K562 (cell line): Measurements from ENCODE around the gene NHS. TPM values are rescaled to one million over a fixed set of nuclear protein-coding genes. Genes with fewer than 3 reads are reported as not detected.
"Not testable (repeated sequence)": the region's sequence is repeated elsewhere in the genome, so short reads cannot be mapped to it uniquely, and the experiment has no call there.

ENCODE experiments used
- ATAC-seq: fragments of 200-7000 bp; cut with Tn5 transposase; 3 replicates; pipeline ENCODE4 v1.9.1; 2020; ENCODE audit warnings: moderate library complexity
- BruUV-seq: library from RNA; stranded (reverse); fragments of 400-500 nt; replicated peaks from 2 replicates; lab custom pipeline; 2021; lab: Mats Ljungman, UMichigan
- CTCF ChIA-PET: fragments of 300-600 bp; formaldehyde crosslinking; extraction: SDS; loops from one replicate; lab custom pipeline; 2021; ENCODE audit warnings: low intra/inter-chr PET ratio; lab: Yijun Ruan, JAX
- POLR2A ChIA-PET: fragments of 300-600, 350-650 bp; sonication (Branson Sonifier 250); formaldehyde crosslinking; extraction: SDS; loops from one replicate; lab custom pipeline; 2021; ENCODE audit warnings: antibody characterized with exemption, inconsistent platforms; lab: Yijun Ruan, JAX
- DNase-seq, 4 experiments: peaks; one replicate each; pipeline versions ENCODE4 v3.0.0 to v3.0.0-alpha.2; 2011 to 2018; ENCODE audit warnings: low spot score in 3 of 4, mixed read lengths in 3 of 4; ENCODE audit errors: extremely low read depth in 1 of 4
- FAIRE-seq: peaks from 2 replicates; lab custom pipeline; 2011; peaks lifted over from hg19 to GRCh38; lab: Jason Lieb, UNC
- H2AFZ ChIP-seq: 2 replicates; pipeline ENCODE4 v1.6.0; 2011; ENCODE audit warnings: low read depth, low read length, control low read depth, inconsistent platforms
- H3K27ac ChIP-seq: fragments of 200-600 bp; 3 replicates; pipeline ENCODE4 v1.8.0; 2011; ENCODE audit warnings: low read depth, mild to moderate bottlenecking, control low read depth, inconsistent platforms, low read length, moderate library complexity, mixed read lengths; ENCODE audit errors: extremely low read depth
- H3K27me3 ChIP-seq, 2 experiments: fragments of 300-600 bp in 1 of 2; 2 replicates in 1 of 2; 3 replicates in 1 of 2; pipeline versions ENCODE4 v1.6.0 to v1.8.0; 2011; ENCODE audit warnings: inconsistent platforms in 2 of 2, low read length in 2 of 2, mild to moderate bottlenecking in 1 of 2, mixed read lengths in 1 of 2, moderate library complexity in 1 of 2; ENCODE audit not compliant: control insufficient read depth in 2 of 2, insufficient read depth in 2 of 2
- H3K36me3 ChIP-seq: fragments of 300-600 bp; 3 replicates; pipeline ENCODE4 v1.8.0; 2011; ENCODE audit warnings: mild to moderate bottlenecking, low read length, inconsistent platforms; ENCODE audit not compliant: control insufficient read depth, insufficient read depth
- H3K4me1 ChIP-seq, 2 experiments: fragments of 200-600 bp in 1 of 2; replicated peaks in 1 of 2; 2 replicates in 1 of 2; 3 replicates in 1 of 2; pipeline versions ENCODE4 v1.5.1 to v1.8.0; 2011; ENCODE audit warnings: inconsistent platforms in 2 of 2, low read length in 2 of 2, mild to moderate bottlenecking in 1 of 2, mixed read lengths in 1 of 2, moderate library complexity in 1 of 2; ENCODE audit not compliant: control insufficient read depth in 2 of 2, insufficient read depth in 2 of 2
- H3K4me2 ChIP-seq: 2 replicates; pipeline ENCODE4 v1.6.1; 2011; ENCODE audit warnings: low read length, control low read depth, inconsistent platforms, mixed read lengths; ENCODE audit not compliant: insufficient read depth
- H3K4me3 ChIP-seq: fragments of 200-600 bp; sonication (generic), shearing (Covaris generic); 2 replicates; pipeline ENCODE4 v1.5.1; 2016; ENCODE audit warnings: control low read depth, inconsistent platforms
- H3K79me2 ChIP-seq: fragments of 200-600 bp; 3 replicates; pipeline ENCODE4 v1.8.0; 2011; ENCODE audit warnings: low read length, inconsistent platforms; ENCODE audit not compliant: control insufficient read depth, insufficient read depth
- H3K9ac ChIP-seq, 2 experiments: 2 replicates each; pipeline versions ENCODE4 v1.6.0 to v1.6.1; 2011; ENCODE audit warnings: low read depth in 2 of 2, low read length in 2 of 2, control low read depth in 1 of 2, inconsistent platforms in 1 of 2, mild to moderate bottlenecking in 1 of 2, mixed read lengths in 1 of 2; ENCODE audit not compliant: insufficient read depth in 1 of 2
- H3K9me1 ChIP-seq: one replicate; pipeline ENCODE4 v1.6.0; 2011; ENCODE audit warnings: inconsistent platforms, mild to moderate bottlenecking, low read length, moderate library complexity; ENCODE audit not compliant: control insufficient read depth, insufficient read depth
- H3K9me3 ChIP-seq: replicated peaks from 2 replicates; pipeline ENCODE4 v1.5.1; 2011; ENCODE audit warnings: low read depth, low read length, inconsistent platforms; ENCODE audit not compliant: control insufficient read depth, insufficient read depth
- H4K20me1 ChIP-seq: replicated peaks from 2 replicates; pipeline ENCODE4 v1.6.1; 2011; ENCODE audit warnings: low read length, inconsistent platforms, mixed read lengths; ENCODE audit not compliant: control insufficient read depth, insufficient read depth
- FOXA3 ChIP-seq, 2 experiments: fragments of 450-650 bp in 1 of 2; sonication (generic) in 1 of 2; formaldehyde crosslinking; IDR thresholded peaks in 1 of 2; conservative IDR thresholded peaks in 1 of 2; 2 replicates each; pipeline versions ENCODE4 v1.4.0 to v1.8.0; 2020 to 2022; ENCODE audit warnings: mild to moderate bottlenecking in 2 of 2, missing genetic modification reagents in 1 of 2
- ZNF699 ChIP-seq: fragments of 250-450 bp; sonication (Bioruptor Pico); IDR thresholded peaks from 2 replicates; pipeline ENCODE4 v1.8.0; 2021; ENCODE audit warnings: mild to moderate bottlenecking, moderate library complexity; ENCODE audit not compliant: insufficient replicate concordance
- WGBS: fragments of 100-300 bp; shearing (Covaris generic); methylation state at CpG from one replicate; pipeline ENCODE4 v1.1.6; 2016; ENCODE audit warnings: low coverage, mixed read lengths; ENCODE audit not compliant: insufficient coverage; ENCODE audit errors: missing lambda C conversion rate; 5-methylcytosine and 5-hydroxymethylcytosine counted together
- in situ Hi-C: fragments of 300-500 bp; cut with MboI; formaldehyde crosslinking; loops from 4 replicates; pipeline ENCODE4 v1.15.0; 2018; ENCODE audit warnings: inconsistent platforms, mixed read lengths
- intact Hi-C: fragments of 100-400 bp; cut with micrococcal nuclease; formaldehyde crosslinking; loops from 2 replicates; pipeline ENCODE4 v1.14.2; 2022
- polyA plus RNA-seq, 8 experiments: library from polyadenylated mRNA; depleted of rRNA in 4 of 8; stranded (reverse) in 5 of 8; unstranded in 3 of 8; fragments of >200 nt; fragmentation: Nextera tagmentation in 2 of 8; fragmentation: Illumina TruSeq in 1 of 8; extraction: Ambion mirVana in 2 of 8; extraction: Trizol in 1 of 8; gene quantifications; 2 replicates each; pipeline versions ENCODE4 v1.2.1 to v1.2.3, GENCODE V29; 2011 to 2014; ENCODE audit warnings: inconsistent platforms in 1 of 8, missing spikeins in 1 of 8
- total RNA-seq, 7 experiments: library from RNA; depleted of rRNA in 6 of 7; stranded (reverse); fragments of >200 nt in 6 of 7; fragmentation: Illumina TruSeq in 2 of 7; extraction: Trizol in 2 of 7; gene quantifications; 2 replicates each; pipeline versions ENCODE4 v1.2.1 to v1.2.3, GENCODE V29; 2011 to 2021; ENCODE audit warnings: low replicate concordance in 1 of 7

Gene NHS
- total and polyA plus RNA-seq, 9 of the 15 experiments (the other 6 are each of a cell fraction or from before 2014, with no cell fraction given) = 0.02 TPM; not detected in 8

GRCh38 chrX:17443556-17443955 is 68.6 kb downstream of the NHS start:
- DNase-seq (no peak), ATAC-seq (no peak), FAIRE-seq (no peak)
- H3K27ac ChIP-seq = no peak overlapping the region
- no peaks in the 10 kb centered on the region for H3K27me3 ChIP-seq
- intact Hi-C loops = no loop called here
- H3K9me1 ChIP-seq = no peaks in the 10 kb centered on the region
- TF ChIP-seq ZNF699 (CRISPR knock-in tag) = no peak
- no peak for TF ChIP-seq FOXA3 (CRISPR knock-in tag; conservative IDR thresholded peaks at IDR 0.05 in 1 of 2, IDR thresholded peaks at IDR 0.05 in 1 of 2)
- BruUV-seq = no TSS peak
- no peaks in the 10 kb centered on the region for H4K20me1 ChIP-seq
- CTCF ChIA-PET = interaction anchor here (0.6 kb wide), 1 partner anchor 378 kb away, joined by 3 read pairs; no protein-coding TSS in a partner anchor
- H3K4me3 ChIP-seq = no peak overlapping the region
- POLR2A ChIA-PET = interaction anchor here (0.5 to 0.7 kb wide), 2 partner anchors 8 to 12 kb away, joined by 3 read pairs; no protein-coding TSS in a partner anchor
- in situ Hi-C loops = no loop called here
- no peaks in the 10 kb centered on the region for H3K9me3 ChIP-seq
- H3K9ac ChIP-seq = no peak overlapping the region
- H3K36me3 ChIP-seq = no peaks in the 10 kb centered on the region
- H3K79me2 ChIP-seq = no peaks in the 10 kb centered on the region
- WGBS = 0% methylated on average over 3 of the region's 4 CpGs
- no peaks in the 10 kb centered on the region for H3K4me1 ChIP-seq
- H2AFZ ChIP-seq = no peak overlapping the region
- no peak overlapping the region for H3K4me2 ChIP-seq

- H4K20me1 ChIP-seq, FAIRE-seq, H3K4me1 ChIP-seq, intact Hi-C loops, H3K4me2 ChIP-seq, BruUV-seq, ATAC-seq, H3K27ac ChIP-seq, H3K4me3 ChIP-seq, in situ Hi-C loops, CTCF ChIA-PET, POLR2A ChIA-PET, H3K9ac ChIP-seq, H2AFZ ChIP-seq, H3K79me2 ChIP-seq, H3K27me3 ChIP-seq, H3K9me3 ChIP-seq, DNase-seq, H3K36me3 ChIP-seq, H3K9me1 ChIP-seq: not testable (repeated sequence)
- 0% methylated on average over 5 of the region's 5 CpGs for WGBS
Measured at GRCh38 chrX:17446269-17446668, 71.3 kb downstream of the NHS start.
